Psoas muscle (tissue), 8 donors: ENCODE data around the gene LRRC72. TPM values are rescaled to one million over a fixed set of nuclear protein-coding genes. Genes with fewer than 3 reads are reported as not detected.

Experiments used
- ATAC-seq, 4 donors: fragments of 200-7000 bp; cut with Tn5 transposase; one replicate each; pipeline ENCODE4 v1.9.1; 2020; ENCODE audit warnings: moderate library complexity in 3 of 4, mild to moderate bottlenecking in 2 of 4
- DNase-seq, 2 donors: peaks; one replicate each; pipeline ENCODE4 v3.0.0-alpha.2; 2020
- H3K27ac ChIP-seq: fragments of 200-600 bp; one replicate; pipeline ENCODE4 v1.8.0; 2022
- H3K27me3 ChIP-seq, 3 donors: fragments of 200-600 bp in 1 of 3; one replicate each; pipeline versions ENCODE4 v1.6.1 to v1.8.0; 2013 to 2022; ENCODE audit warnings: low read length in 2 of 3, mild to moderate bottlenecking in 2 of 3, moderate library complexity in 1 of 3; ENCODE audit not compliant: insufficient read depth in 3 of 3
- H3K36me3 ChIP-seq, 2 donors: fragments of 200-600 bp in 1 of 2; one replicate each; pipeline versions ENCODE4 v1.6.1 to v1.8.0; 2013 to 2022; ENCODE audit warnings: low read depth in 1 of 2, mild to moderate bottlenecking in 1 of 2, moderate library complexity in 1 of 2; ENCODE audit not compliant: insufficient read depth in 1 of 2
- H3K4me1 ChIP-seq: fragments of 200-600 bp; one replicate; pipeline ENCODE4 v1.8.0; 2022
- H3K4me3 ChIP-seq: fragments of 200-600 bp; one replicate; pipeline ENCODE4 v1.8.0; 2022; ENCODE audit warnings: mild to moderate bottlenecking
- H3K9me3 ChIP-seq: fragments of 200-600 bp; one replicate; pipeline ENCODE4 v1.8.0; 2022
- WGBS, 3 donors: extraction: QIAGEN DNeasy Blood & Tissue Kit; methylation state at CpG; one replicate each; pipeline versions ENCODE4 v1.1.6 to v1.1.7; 2013; 5-methylcytosine and 5-hydroxymethylcytosine counted together
- intact Hi-C, 2 donors: fragments of 100-400 bp; cut with DNase I; formaldehyde crosslinking; loops; one replicate each; pipeline versions ENCODE4 v1.11.0 to v1.14.2; 2022
- polyA plus RNA-seq, 3 donors: library from polyadenylated mRNA; stranded (reverse); fragments of 200-250 nt; gene quantifications; one replicate each; pipeline ENCODE4 v1.2.3, GENCODE V29; 2013
- total RNA-seq, 4 donors: library from RNA; stranded (reverse); fragmentation: NEBNext Ultra II Directional in 2 of 4; extraction: Animal tissue kit (Norgen Biotek cat#: 25700) in 2 of 4; gene quantifications; one replicate each; pipeline versions ENCODE4 v1.2.1 to v1.2.4, GENCODE V29; 2021 to 2023
- TF ChIP-seq, protein P1 (sequence below): fragments of 200-600 bp; IDR thresholded peaks from one replicate; pipeline ENCODE4 v1.8.0; 2022; ENCODE audit warnings: antibody characterized with exemption
- donor health status: healthy with polysubstance abuse.
- donor health status: DM: no; HTN: no; CAD: no; lungs with moderate emphysema.
- donor health status: Bipolar disorder and iron deficiency.
- donor health status: healthy.
- donor health status: DM: yes; HTN: yes; CAD: no.
- donor health status: DM: no; HTN: no; CAD: no.
- donor health status: DM: no; HTN: no; CAD: no.
- donor health status: DM: yes; HTN: yes; CAD: no.

Gene LRRC72
- total and polyA plus RNA-seq, 7 donors, result not detected

DNA sequence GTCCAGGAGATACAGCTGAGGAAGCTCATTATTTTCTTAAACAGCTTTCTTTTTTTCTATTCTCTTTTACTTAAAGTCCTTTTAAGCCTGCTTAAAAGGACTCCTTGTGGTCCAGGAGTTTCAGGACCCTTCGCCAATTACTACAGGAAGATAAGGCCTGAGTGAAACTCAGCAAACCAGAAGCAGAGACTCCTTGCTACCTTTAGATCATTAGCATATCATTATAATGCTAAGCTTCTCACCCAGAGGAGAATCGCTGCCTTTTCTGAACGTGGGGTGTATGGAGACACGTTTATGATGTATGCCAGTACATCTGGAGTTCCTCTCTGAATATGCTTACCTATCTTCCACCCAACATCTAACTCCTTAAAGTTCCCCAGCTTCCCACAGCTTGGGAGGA is 71.4 kb downstream of the LRRC72 start:
- intact Hi-C loops, result no loop called here
- no peaks in the 10 kb centered on the region for H3K27me3 ChIP-seq
- no peak overlapping the region for H3K4me3 ChIP-seq
- H3K27ac ChIP-seq, result no peak overlapping the region
- DNase-seq (no peak), ATAC-seq (no peak)
- 64% methylated on average over 4 of the region's 4 CpGs for WGBS, 3 donors
- peaks cover 3 to 51% of the 10 kb centered on the region in 2 donors for H3K36me3 ChIP-seq
- TF ChIP-seq, protein P1, sequence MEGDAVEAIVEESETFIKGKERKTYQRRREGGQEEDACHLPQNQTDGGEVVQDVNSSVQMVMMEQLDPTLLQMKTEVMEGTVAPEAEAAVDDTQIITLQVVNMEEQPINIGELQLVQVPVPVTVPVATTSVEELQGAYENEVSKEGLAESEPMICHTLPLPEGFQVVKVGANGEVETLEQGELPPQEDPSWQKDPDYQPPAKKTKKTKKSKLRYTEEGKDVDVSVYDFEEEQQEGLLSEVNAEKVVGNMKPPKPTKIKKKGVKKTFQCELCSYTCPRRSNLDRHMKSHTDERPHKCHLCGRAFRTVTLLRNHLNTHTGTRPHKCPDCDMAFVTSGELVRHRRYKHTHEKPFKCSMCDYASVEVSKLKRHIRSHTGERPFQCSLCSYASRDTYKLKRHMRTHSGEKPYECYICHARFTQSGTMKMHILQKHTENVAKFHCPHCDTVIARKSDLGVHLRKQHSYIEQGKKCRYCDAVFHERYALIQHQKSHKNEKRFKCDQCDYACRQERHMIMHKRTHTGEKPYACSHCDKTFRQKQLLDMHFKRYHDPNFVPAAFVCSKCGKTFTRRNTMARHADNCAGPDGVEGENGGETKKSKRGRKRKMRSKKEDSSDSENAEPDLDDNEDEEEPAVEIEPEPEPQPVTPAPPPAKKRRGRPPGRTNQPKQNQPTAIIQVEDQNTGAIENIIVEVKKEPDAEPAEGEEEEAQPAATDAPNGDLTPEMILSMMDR, result no peak
- no peaks in the 10 kb centered on the region for H3K4me1 ChIP-seq
- no peaks in the 10 kb centered on the region for H3K9me3 ChIP-seq

- Histone ChIP-seq H3K9me3 (no peaks in the 10 kb centered on the region), H3K27me3 (no peaks in the 10 kb centered on the region), H3K4me1 (no peaks in the 10 kb centered on the region), H3K27ac (no peak overlapping the region), H3K36me3 (peaks cover 3 to 69% of the 10 kb centered on the region in 2 donors), H3K4me3 (no peak overlapping the region)
- 84 to 89% (median 85%) methylated on average over 7 of the region's 7 CpGs for WGBS, 3 donors
- intact Hi-C loops, result loop anchor here in 1 of 2 donors (5.0 kb wide), 1 partner anchor 317 kb away; no protein-coding TSS in a partner anchor
- TF ChIP-seq, protein P1, result no peak
- ATAC-seq (no peak), DNase-seq (no peak)
These were observed 73.2 kb downstream of the LRRC72 start for GRCh38 chr7:16599860-16600259.

GRCh38 chr7:16603633-16604032 is 77.0 kb downstream of the LRRC72 start:
- ATAC-seq, result no peak
- TF ChIP-seq, protein P1, result no peak

DNA sequence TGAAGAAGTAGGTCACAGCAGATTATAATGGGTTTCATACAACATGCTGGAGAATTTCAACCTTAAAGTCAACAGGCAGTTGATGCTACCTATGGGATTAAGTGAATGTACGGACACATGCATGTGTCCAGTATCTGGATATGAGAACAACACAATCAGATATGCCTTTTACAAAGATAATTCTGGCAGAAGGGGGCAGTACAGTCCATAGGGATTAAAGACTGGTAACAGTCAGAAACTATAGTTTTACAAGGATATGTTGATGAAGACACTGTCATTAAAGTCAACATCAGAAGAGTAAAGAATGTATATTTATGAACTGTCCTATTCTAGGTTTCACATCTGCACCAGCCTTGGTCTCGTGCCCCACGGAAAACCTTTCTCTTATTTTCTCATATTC is 77.4 kb downstream of the LRRC72 start:
- WGBS, 3 donors, result 95 to 96% (median 95%) methylated on average over 3 of the region's 3 CpGs
- DNase-seq (no peak), ATAC-seq (peak in 2 of 4 donors; percentile 45 to 63)
- TF ChIP-seq, protein P1, result peak; percentile 47
- Histone ChIP-seq H3K4me1 (no peaks in the 10 kb centered on the region), H3K27ac (no peak overlapping the region), H3K4me3 (no peak overlapping the region), H3K9me3 (no peaks in the 10 kb centered on the region), H3K27me3 (no peaks in the 10 kb centered on the region), H3K36me3 (peaks cover 4 to 89% of the 10 kb centered on the region in 2 donors)
- intact Hi-C loops, result loop anchor here (2.0 to 5.0 kb wide), 2 partner anchors 313 kb away; no protein-coding TSS in a partner anchor

More at GRCh38 chr7:16603633-16604032, 77.0 kb downstream of the LRRC72 start:
- Histone ChIP-seq H3K36me3 (peaks cover 3 to 88% of the 10 kb centered on the region in 2 donors), H3K4me1 (no peaks in the 10 kb centered on the region), H3K27me3 (no peaks in the 10 kb centered on the region), H3K4me3 (no peak overlapping the region), H3K9me3 (no peaks in the 10 kb centered on the region), H3K27ac (no peak overlapping the region)
- no peak for DNase-seq
- intact Hi-C loops, result loop anchor here (2.0 to 5.0 kb wide), 2 partner anchors 313 to 314 kb away; no protein-coding TSS in a partner anchor

DNA sequence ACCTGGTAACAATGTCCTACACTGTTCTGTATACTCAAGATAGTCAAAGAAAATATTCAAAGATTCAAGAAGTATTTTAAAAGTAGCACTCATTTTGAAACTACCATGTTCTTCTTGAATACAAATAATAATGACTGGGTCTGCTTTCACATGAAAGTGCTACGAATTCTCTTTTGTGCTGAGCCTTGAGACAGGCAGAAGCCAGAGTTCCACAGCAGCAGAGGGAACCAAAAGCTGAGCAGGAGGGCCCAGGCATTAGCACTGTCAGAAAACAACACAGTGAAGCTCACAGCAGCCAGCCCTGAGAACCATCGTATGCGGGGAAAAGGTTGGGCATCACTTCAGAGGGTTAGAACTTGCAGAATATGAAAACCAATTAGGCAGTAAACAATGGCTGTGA is 80.1 kb downstream of the LRRC72 start:
- intact Hi-C loops, result no loop called here
- no peak for ATAC-seq
- no peak for DNase-seq
- TF ChIP-seq, protein P1, result no peak
- Histone ChIP-seq H3K27me3 (no peaks in the 10 kb centered on the region), H3K4me1 (no peaks in the 10 kb centered on the region), H3K36me3 (peaks cover 2 to 83% of the 10 kb centered on the region in 2 donors), H3K4me3 (no peak overlapping the region), H3K9me3 (no peaks in the 10 kb centered on the region), H3K27ac (no peak overlapping the region)
- WGBS, 3 donors, result 88 to 91% (median 89%) methylated on average over 3 of the region's 3 CpGs
